T-cell (primary cell): ENCODE data around the gene RBM20. TPM values are rescaled to one million over a fixed set of nuclear protein-coding genes. Genes with fewer than 3 reads are reported as not detected.
A peak's percentile ranks its signal among the peaks of the same experiment; 100 is the strongest.

Experiments
- ATAC-seq, 4 experiments: fragments of 200-7000 bp in 3 of 4; fragments of 150-1000 bp in 1 of 4; cut with Tn5 transposase; replicated peaks in 1 of 4; 1 replicate in 3 of 4; 2 replicates in 1 of 4; pipeline ENCODE4 v1.10.0; 2021; ENCODE audit warnings: moderate library complexity in 3 of 4, mild to moderate bottlenecking in 2 of 4, moderate number of reproducible peaks in 1 of 4
- CTCF ChIA-PET, 2 donors: fragments of 300-600 bp; sonication (Branson Sonifier 250); formaldehyde crosslinking; loops; one replicate each; lab custom pipeline; 2022; ENCODE audit warnings: antibody characterized with exemption in 2 of 2; lab: Charles Lee
- POLR2A ChIA-PET, 2 donors: fragments of 300-600 bp; sonication (Branson Sonifier 250); formaldehyde crosslinking; loops; one replicate each; lab custom pipeline; 2022; ENCODE audit warnings: antibody characterized with exemption in 2 of 2; lab: Charles Lee
- DNase-seq, 35 experiments: peaks; one replicate each; pipeline versions ENCODE4 v3.0.0 to v3.0.0-alpha.2; 2013 to 2023
- H3K27ac ChIP-seq: one replicate; pipeline ENCODE4 v1.5.1; 2013; ENCODE audit warnings: low read length
- H3K27me3 ChIP-seq, 2 experiments: replicated peaks in 1 of 2; 1 replicate in 1 of 2; 2 replicates in 1 of 2; pipeline versions ENCODE4 v1.6.1 to v1.7.0; 2013; ENCODE audit warnings: low read length in 1 of 2, mixed read lengths in 1 of 2; ENCODE audit not compliant: control insufficient read depth in 2 of 2, insufficient read depth in 2 of 2; ENCODE audit errors: extremely low read depth in 1 of 2
- H3K36me3 ChIP-seq, 2 donors: 1 replicate in 1 of 2; 2 replicates in 1 of 2; pipeline versions ENCODE4 v1.6.1 to v1.7.0; 2013; ENCODE audit warnings: low read length in 1 of 2; ENCODE audit not compliant: control insufficient read depth in 2 of 2, insufficient read depth in 1 of 2; ENCODE audit errors: extremely low read depth in 1 of 2
- H3K4me1 ChIP-seq, 2 experiments: 1 replicate in 1 of 2; 2 replicates in 1 of 2; pipeline versions ENCODE4 v1.6.1 to v1.7.0; 2013; ENCODE audit warnings: low read length in 2 of 2, mixed read lengths in 1 of 2; ENCODE audit not compliant: insufficient read depth in 2 of 2, control insufficient read depth in 1 of 2; ENCODE audit errors: extremely low read depth in 1 of 2
- H3K4me3 ChIP-seq, 2 donors: 1 replicate in 1 of 2; 2 replicates in 1 of 2; pipeline versions ENCODE4 v1.5.1 to v1.7.0; 2013; ENCODE audit warnings: mild to moderate bottlenecking in 2 of 2, low read length in 1 of 2, moderate library complexity in 1 of 2; ENCODE audit not compliant: control insufficient read depth in 1 of 2; ENCODE audit errors: extremely low read depth in 1 of 2
- H3K9me3 ChIP-seq: 2 replicates; pipeline ENCODE4 v1.7.0; 2013
- H3K27ac Mint-ChIP-seq, 2 donors: one replicate each; pipeline ENCODE4 v1.8.0; 2020 to 2021; ENCODE audit warnings: mild to moderate bottlenecking in 2 of 2, mixed read lengths in 2 of 2
- H3K27me3 Mint-ChIP-seq, 2 donors: one replicate each; pipeline ENCODE4 v1.8.0; 2021 to 2022; ENCODE audit warnings: mixed read lengths in 2 of 2
- H3K36me3 Mint-ChIP-seq: one replicate; pipeline ENCODE4 v1.8.0; 2021; ENCODE audit warnings: mixed read lengths
- H3K4me1 Mint-ChIP-seq, 3 donors: one replicate each; pipeline ENCODE4 v1.8.0; 2020 to 2022; ENCODE audit warnings: mixed read lengths in 3 of 3, mild to moderate bottlenecking in 1 of 3
- H3K4me3 Mint-ChIP-seq, 3 donors: one replicate each; pipeline ENCODE4 v1.8.0; 2020 to 2022; ENCODE audit warnings: mild to moderate bottlenecking in 3 of 3, mixed read lengths in 3 of 3, moderate library complexity in 3 of 3
- H3K9me3 Mint-ChIP-seq, 3 donors: one replicate each; pipeline ENCODE4 v1.8.0; 2020 to 2022; ENCODE audit warnings: mixed read lengths in 3 of 3
- WGBS: methylation state at CpG from one replicate; pipeline ENCODE4 v1.1.5; 2013; ENCODE audit warnings: missing lambda C conversion rate; ENCODE audit not compliant: insufficient coverage; 5-methylcytosine and 5-hydroxymethylcytosine counted together
- total RNA-seq, 35 experiments: library from RNA in 6 of 35; stranded (reverse) in 6 of 35; fragments of 120-200 nt in 1 of 35; gene quantifications; one replicate each; pipeline versions ENCODE4 v1.2.1 to v1.2.4 and lab custom pipeline; 2013 to 2026

RBM20 gene
- total RNA-seq, 5 donors from 2014 or later (not counting 1 experiment from before 2014, with no cell fraction given), result 0.09 to 3.0 (median 0.33) TPM

- H3K9me3 Mint-ChIP-seq, result no peaks in the 10 kb centered on the region
- Histone ChIP-seq H3K27ac (peak overlapping the region; percentile 96), H3K36me3 (no peaks in the 10 kb centered on the region), H3K4me3 (no peak overlapping the region), H3K4me1 (peaks cover 72 to 82% of the 10 kb centered on the region in 2 experiments), H3K27me3 (no peaks in the 10 kb centered on the region), H3K9me3 (no peaks in the 10 kb centered on the region)
- peaks cover 87 to 92% (median 91%) of the 10 kb centered on the region in 3 donors for H3K4me1 Mint-ChIP-seq
- H3K27ac Mint-ChIP-seq, result peak overlapping the region; percentile 96
- H3K4me3 Mint-ChIP-seq, result peak overlapping the region in 1 of 3 donors; percentile 72
- DNase-seq, result no peak
- POLR2A ChIA-PET, result interaction anchor here in 1 of 2 donors (0.6 to 2.4 kb wide), 5 partner anchors 9 to 21 kb away, joined by 3 to 11 read pairs (median 4); partner anchors contain the start of gene PDCD4
- 96% methylated on average over 4 of the region's 6 CpGs for WGBS
- ATAC-seq, result no peak
- no peaks in the 10 kb centered on the region for H3K36me3 Mint-ChIP-seq
- H3K27me3 Mint-ChIP-seq, result no peaks in the 10 kb centered on the region
- CTCF ChIA-PET, result interaction anchor here (0.6 to 2.3 kb wide), 5 partner anchors 8 to 105 kb away, joined by 3 to 12 read pairs (median 3); no protein-coding TSS in a partner anchor
These were observed 215.3 kb downstream of the RBM20 start for GRCh38 chr10:110859206-110859972.

DNA sequence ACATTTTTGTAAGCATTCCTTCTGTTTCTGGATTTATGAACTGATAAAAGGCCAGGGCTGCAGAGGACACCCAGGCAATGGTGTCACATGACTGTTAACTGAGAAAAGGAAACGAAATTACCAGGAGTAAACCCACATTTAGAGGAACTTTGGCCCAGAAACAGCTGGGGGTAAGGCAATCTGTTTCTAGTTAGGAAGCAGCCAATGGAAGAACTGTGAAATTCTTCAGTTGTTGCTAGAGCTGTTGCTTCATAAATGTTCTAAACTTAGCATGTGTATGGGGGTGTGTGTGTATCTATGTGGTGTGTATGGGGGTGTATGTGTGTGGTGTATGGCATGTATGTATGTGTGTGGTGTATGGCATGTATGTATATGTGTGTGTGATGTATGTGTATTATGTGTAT lies 215.8 kb downstream of the RBM20 start:
- H3K27ac Mint-ChIP-seq, result peak overlapping the region; percentile 96
- Histone ChIP-seq H3K36me3 (no peaks in the 10 kb centered on the region), H3K4me3 (no peak overlapping the region), H3K27ac (peak overlapping the region; percentile 96), H3K4me1 (peaks cover 75 to 81% of the 10 kb centered on the region in 2 experiments), H3K9me3 (no peaks in the 10 kb centered on the region), H3K27me3 (no peaks in the 10 kb centered on the region)
- 0% methylated on average over 1 of the region's 1 CpG for WGBS
- no peaks in the 10 kb centered on the region for H3K27me3 Mint-ChIP-seq
- peaks cover 87 to 92% (median 91%) of the 10 kb centered on the region in 3 donors for H3K4me1 Mint-ChIP-seq
- ChIA-PET POLR2A (interaction anchor here (0.6 to 3.2 kb wide), 7 partner anchors 8 to 22 kb away, joined by 3 to 20 read pairs (median 4); partner anchors contain the start of gene PDCD4 (in 1 of the 2)), CTCF (interaction anchor here (0.7 to 1.0 kb wide), 4 partner anchors 8 to 34 kb away, joined by 3 to 5 read pairs (median 3); partner anchors contain the start of gene PDCD4 (in 1 of the 2))
- no peak for ATAC-seq
- H3K9me3 Mint-ChIP-seq, result no peaks in the 10 kb centered on the region
- no peak for DNase-seq
- peak overlapping the region in 2 of 3 donors; percentile 3 to 72 for H3K4me3 Mint-ChIP-seq
- no peaks in the 10 kb centered on the region for H3K36me3 Mint-ChIP-seq

DNA sequence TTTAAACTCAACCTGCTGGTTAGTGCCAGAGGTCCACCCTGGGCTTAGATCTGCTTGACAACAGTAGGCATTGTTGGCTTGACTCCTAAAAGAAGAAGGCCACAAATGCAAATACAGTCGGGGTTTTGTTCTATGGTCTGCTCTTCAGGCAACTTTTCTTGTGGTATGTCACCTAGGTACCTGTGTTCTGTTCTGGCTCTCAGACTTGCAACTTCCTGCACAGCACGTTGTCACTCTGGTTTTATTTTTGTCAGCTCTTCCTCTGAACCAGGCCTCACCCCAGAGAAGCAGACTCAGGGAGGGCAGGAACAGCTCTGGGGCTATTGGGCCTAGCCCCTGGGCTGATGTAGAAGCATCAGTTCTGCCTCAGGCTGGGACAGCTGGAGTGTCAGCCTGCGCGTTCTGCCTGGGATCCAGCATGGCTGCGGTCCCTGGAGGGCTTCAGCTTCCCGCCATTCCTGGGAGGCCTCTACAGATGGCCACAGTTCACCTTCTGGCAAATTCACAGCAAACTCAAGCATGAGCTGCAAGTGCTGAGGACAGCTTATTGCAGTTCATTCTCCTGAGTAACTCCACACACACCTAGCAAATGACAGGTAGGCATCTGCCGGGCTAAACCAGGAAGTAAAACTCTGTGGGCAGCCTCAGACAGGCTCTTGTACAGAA lies 216.6 kb downstream of the RBM20 start:
- H3K9me3 Mint-ChIP-seq, result no peaks in the 10 kb centered on the region
- CTCF ChIA-PET, result interaction anchor here (0.7 to 1.1 kb wide), 8 partner anchors 11 to 571 kb away, joined by 3 to 23 read pairs (median 4); partner anchors contain the start of genes BBIP1 (in 1 of the 2), PDCD4 (in 1 of the 2) and SHOC2 (in 1 of the 2)
- WGBS, result 32% methylated on average over 5 of the region's 7 CpGs

GRCh38 chr10:110861476-110861875 lies 217.3 kb downstream of the RBM20 start:
- ATAC-seq, result no peak
- H3K27me3 Mint-ChIP-seq, result no peaks in the 10 kb centered on the region

More for the DNA sequence above, 216.6 kb downstream of the RBM20 start:
- POLR2A ChIA-PET, result interaction anchor here (0.7 to 3.2 kb wide), 11 partner anchors 8 to 26 kb away, joined by 3 to 20 read pairs (median 5); partner anchors contain the start of gene PDCD4 (in 2 of the 2)
- DNase-seq, result peak; percentile 45 to 85 (median 63)
- Histone ChIP-seq H3K27me3 (no peaks in the 10 kb centered on the region), H3K4me3 (no peak overlapping the region), H3K4me1 (peaks cover 82 to 83% of the 10 kb centered on the region in 2 experiments), H3K9me3 (no peaks in the 10 kb centered on the region), H3K36me3 (no peaks in the 10 kb centered on the region), H3K27ac (peak overlapping the region; percentile 96)
- Mint-ChIP-seq H3K27ac (peak overlapping the region; percentile 96), H3K27me3 (no peaks in the 10 kb centered on the region), H3K4me1 (peaks cover 87 to 92% (median 91%) of the 10 kb centered on the region in 3 donors), H3K4me3 (peak overlapping the region; percentile 6 to 72 (median 19)), H3K36me3 (no peaks in the 10 kb centered on the region)
- ATAC-seq, result peak; percentile 74 to 79 (median 78)

DNA sequence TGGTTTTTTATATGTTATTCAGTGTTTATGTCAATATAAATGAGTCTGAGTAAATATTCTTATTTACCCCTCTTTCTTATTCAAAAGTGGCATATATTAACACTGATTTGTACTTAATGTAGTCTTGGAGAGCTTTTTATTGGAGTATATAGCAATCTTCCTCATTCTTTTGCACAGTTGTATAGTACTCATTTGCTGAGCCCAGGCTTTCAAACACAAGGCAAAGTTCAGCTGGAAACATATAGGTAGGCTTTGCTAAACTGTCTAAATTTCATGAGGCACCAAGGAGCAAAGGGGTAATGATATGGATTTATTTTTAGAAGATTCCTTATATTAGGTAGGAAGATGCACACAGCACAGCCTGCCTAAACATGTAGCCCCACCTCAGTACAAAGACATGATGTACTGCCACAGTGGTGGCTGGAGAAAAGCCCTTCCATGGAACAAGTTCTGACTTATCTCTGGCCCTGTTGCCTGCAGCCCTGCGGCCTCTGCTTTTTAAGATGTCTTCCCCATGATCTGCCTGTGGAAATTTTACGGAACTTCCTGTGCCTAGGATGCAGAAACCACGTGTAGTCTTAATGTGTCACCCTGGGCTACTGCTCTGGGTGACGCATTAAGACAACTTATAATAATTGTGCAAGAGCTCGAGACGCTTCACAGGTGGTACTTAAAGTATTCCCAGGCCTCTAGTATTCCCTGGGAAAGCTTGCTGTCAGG lies 218.0 kb downstream of the RBM20 start:
- Histone ChIP-seq H3K4me3 (no peak overlapping the region), H3K4me1 (peaks cover 93 to 96% of the 10 kb centered on the region in 2 experiments), H3K27me3 (no peaks in the 10 kb centered on the region), H3K27ac (peak overlapping the region; percentile 96), H3K9me3 (no peaks in the 10 kb centered on the region), H3K36me3 (no peaks in the 10 kb centered on the region)
- H3K9me3 Mint-ChIP-seq, result no peaks in the 10 kb centered on the region
- H3K36me3 Mint-ChIP-seq, result no peaks in the 10 kb centered on the region
- POLR2A ChIA-PET, result interaction anchor here (1.2 to 3.2 kb wide), 6 partner anchors 9 to 25 kb away, joined by 3 to 20 read pairs (median 6); partner anchors contain the start of gene PDCD4 (in 2 of the 2)
- peak overlapping the region; percentile 99 for H3K27ac Mint-ChIP-seq
- H3K4me1 Mint-ChIP-seq, result peaks cover 95 to 100% (median 99%) of the 10 kb centered on the region in 3 donors
- H3K27me3 Mint-ChIP-seq, result no peaks in the 10 kb centered on the region
- DNase-seq (no peak), ATAC-seq (no peak)
- peak overlapping the region in 1 of 3 donors; percentile 84 for H3K4me3 Mint-ChIP-seq
- 86% methylated on average over 5 of the region's 6 CpGs for WGBS
- CTCF ChIA-PET, result interaction anchor here in 1 of 2 donors (0.5 to 0.6 kb wide), 2 partner anchors 9 to 27 kb away, joined by 3 to 8 read pairs; partner anchors contain the start of gene PDCD4

More at GRCh38 chr10:110861476-110861875, 217.3 kb downstream of the RBM20 start:
- peak overlapping the region; percentile 96 for H3K27ac ChIP-seq
- H3K27me3 ChIP-seq, result no peaks in the 10 kb centered on the region
- peaks cover 88 to 90% of the 10 kb centered on the region in 2 experiments for H3K4me1 ChIP-seq
- Mint-ChIP-seq H3K4me1 (peaks cover 89 to 94% (median 93%) of the 10 kb centered on the region in 3 donors), H3K4me3 (peak overlapping the region in 1 of 3 donors; percentile 84), H3K36me3 (no peaks in the 10 kb centered on the region), H3K9me3 (no peaks in the 10 kb centered on the region), H3K27ac (peak overlapping the region; percentile 99)
- no peak for DNase-seq
- POLR2A ChIA-PET, result interaction anchor here (0.8 to 3.2 kb wide), 8 partner anchors 9 to 26 kb away, joined by 3 to 20 read pairs (median 6); partner anchors contain the start of gene PDCD4 (in 2 of the 2)
- no peak overlapping the region for H3K4me3 ChIP-seq
- CTCF ChIA-PET, result interaction anchor here (0.5 to 1.1 kb wide), 5 partner anchors 15 to 58 kb away, joined by 4 to 23 read pairs (median 5); partner anchors contain the start of genes BBIP1 (in 1 of the 2) and SHOC2 (in 1 of the 2)
- H3K9me3 ChIP-seq, result no peaks in the 10 kb centered on the region
- no CpG with 5 or more reads among the region's 2 CpGs for WGBS
- H3K36me3 ChIP-seq, result no peaks in the 10 kb centered on the region
